Ecto neural progenitor cell (in vitro differentiated cells): ENCODE results near the gene SLC19A1.
"Not testable (repeated sequence)": the region's sequence is repeated elsewhere in the genome, so short reads cannot be mapped to it uniquely, and the experiment has no call there.

Source experiments
- DNase-seq: peaks from one replicate; pipeline ENCODE4 v3.0.0-alpha.2; 2018; ENCODE audit warnings: low spot score

The SLC19A1 gene

GRCh38 chr21:45576838-45577737 lies 34.8 kb upstream of the SLC19A1 start:
- peak; percentile 37 for DNase-seq

GRCh38 chr21:45575993-45576837 lies 34.0 kb upstream of the SLC19A1 start:
- peak; percentile 41 for DNase-seq

GRCh38 chr21:45575304-45575992 lies 33.2 kb upstream of the SLC19A1 start:
- peak; percentile 25 for DNase-seq

- DNase-seq, result peak; percentile 43
These were observed 32.5 kb upstream of the SLC19A1 start for GRCh38 chr21:45574691-45575090.

GRCh38 chr21:45574081-45574501 lies 31.9 kb upstream of the SLC19A1 start:
- peak; percentile 49 for DNase-seq

GRCh38 chr21:45573452-45574035 lies 31.3 kb upstream of the SLC19A1 start:
- DNase-seq, result peak; percentile 41

- no peak for DNase-seq
These were observed 30.7 kb upstream of the SLC19A1 start for GRCh38 chr21:45572783-45573451.

GRCh38 chr21:45572231-45572630 lies 30.0 kb upstream of the SLC19A1 start:
- no peak for DNase-seq

- DNase-seq, result no peak
These were observed 29.4 kb upstream of the SLC19A1 start for GRCh38 chr21:45571641-45572040.

- no peak for DNase-seq
These were observed 28.8 kb upstream of the SLC19A1 start for GRCh38 chr21:45570826-45571601.

- DNase-seq, result no peak
These were observed 27.8 kb upstream of the SLC19A1 start for GRCh38 chr21:45570071-45570470.

- DNase-seq, result no peak
These were observed 26.1 kb upstream of the SLC19A1 start for GRCh38 chr21:45568383-45568782.

- DNase-seq, result not testable (repeated sequence)
These were observed 21.9 kb upstream of the SLC19A1 start for GRCh38 chr21:45564137-45564536.

GRCh38 chr21:45562965-45563364 lies 20.7 kb upstream of the SLC19A1 start:
- no peak for DNase-seq

GRCh38 chr21:45562402-45562801 lies 20.2 kb upstream of the SLC19A1 start:
- DNase-seq, result no peak

GRCh38 chr21:45561241-45561640 lies 19.0 kb upstream of the SLC19A1 start:
- DNase-seq, result not testable (repeated sequence)

- DNase-seq, result peak; percentile 44
These were observed 18.1 kb upstream of the SLC19A1 start for GRCh38 chr21:45560106-45561021.

GRCh38 chr21:45559216-45560105 lies 17.2 kb upstream of the SLC19A1 start:
- no peak for DNase-seq
